HG03460 (cell line): ENCODE measurements around the gene ZCCHC8.
A peak's percentile ranks its signal among the peaks of the same experiment; 100 is the strongest.
"Not testable (repeated sequence)": the region's sequence is repeated elsewhere in the genome, so short reads cannot be mapped to it uniquely, and the experiment has no call there.

Source experiments
- ATAC-seq: cut with Tn5 transposase; IDR thresholded peaks from one replicate; pipeline ENCODE4 v1.9.1; 2021; ENCODE audit not compliant: unreplicated experiment

ZCCHC8 gene

GRCh38 chr12:122513028-122513427 is 12.3 kb upstream of the ZCCHC8 start:
- not testable (repeated sequence) for ATAC-seq

GRCh38 chr12:122508163-122508562 is 7.4 kb upstream of the ZCCHC8 start:
- no peak for ATAC-seq

- ATAC-seq: no peak
Measured at GRCh38 chr12:122506393-122506938, 5.7 kb upstream of the ZCCHC8 start.

- no peak for ATAC-seq
Measured at GRCh38 chr12:122505419-122506051, 4.8 kb upstream of the ZCCHC8 start.

- ATAC-seq: no peak
Measured at GRCh38 chr12:122503783-122504590, 3.3 kb upstream of the ZCCHC8 start.

GRCh38 chr12:122503147-122503751 is 2.5 kb upstream of the ZCCHC8 start:
- ATAC-seq: no peak

GRCh38 chr12:122501489-122501989 is 807 bp upstream of the ZCCHC8 start:
- ATAC-seq: no peak

GRCh38 chr12:122499991-122500684 is 594 bp downstream of the ZCCHC8 start:
- ATAC-seq: peak; percentile 23

- no peak for ATAC-seq
Measured at GRCh38 chr12:122495258-122495657, 5.5 kb downstream of the ZCCHC8 start.

- ATAC-seq: not testable (repeated sequence)
Measured at GRCh38 chr12:122493222-122493621, 7.5 kb downstream of the ZCCHC8 start.

GRCh38 chr12:122491991-122492390 is 8.7 kb downstream of the ZCCHC8 start:
- no peak for ATAC-seq

GRCh38 chr12:122489038-122489437 is 11.7 kb downstream of the ZCCHC8 start:
- no peak for ATAC-seq

- not testable (repeated sequence) for ATAC-seq
Measured at GRCh38 chr12:122487807-122488206, 12.9 kb downstream of the ZCCHC8 start.

- no peak for ATAC-seq
Measured at GRCh38 chr12:122486805-122487426, 13.8 kb downstream of the ZCCHC8 start.

- not testable (repeated sequence) for ATAC-seq
Measured at GRCh38 chr12:122486360-122486759, 14.4 kb downstream of the ZCCHC8 start.

GRCh38 chr12:122484385-122484784 is 16.3 kb downstream of the ZCCHC8 start:
- ATAC-seq: not testable (repeated sequence)

- no peak for ATAC-seq
Measured at GRCh38 chr12:122483969-122484368, 16.8 kb downstream of the ZCCHC8 start.

- no peak for ATAC-seq
Measured at GRCh38 chr12:122481861-122482260, 18.9 kb downstream of the ZCCHC8 start.

- no peak for ATAC-seq
Measured at GRCh38 chr12:122480753-122481152, 20.0 kb downstream of the ZCCHC8 start.

GRCh38 chr12:122474324-122474716 is 26.4 kb downstream of the ZCCHC8 start:
- no peak for ATAC-seq
